HepG2 (cell line): ENCODE measurements around the gene TTLL1. TPM values are rescaled to one million over a fixed set of nuclear protein-coding genes. Genes with fewer than 3 reads are reported as not detected.

Experiments
- GATAD2A ChIP-seq: IDR thresholded peaks from 2 replicates; pipeline ENCODE4 v1.6.1; 2016
- GPN1 ChIP-seq: sonication (generic); formaldehyde crosslinking; IDR thresholded peaks from 2 replicates; pipeline ENCODE4 v1.5.1; 2020; ENCODE audit warnings: missing genetic modification reagents, borderline replicate concordance
- HIVEP1 ChIP-seq: sonication (generic); formaldehyde crosslinking; IDR thresholded peaks from 2 replicates; pipeline ENCODE4 v1.4.0; 2020; ENCODE audit warnings: mild to moderate bottlenecking, missing genetic modification reagents
- KDM4B ChIP-seq: sonication (generic); formaldehyde crosslinking; IDR thresholded peaks from 2 replicates; pipeline ENCODE4 v1.4.0; 2020; ENCODE audit warnings: missing genetic modification reagents
- KLF16 ChIP-seq, 2 experiments: sonication (generic) in 1 of 2; formaldehyde crosslinking in 1 of 2; IDR thresholded peaks; 2 replicates each; pipeline versions ENCODE4 v1.6.1 to v1.8.0; 2016 to 2023; ENCODE audit warnings: missing genetic modification reagents in 2 of 2, missing compliant biosample characterization in 1 of 2
- MTF2 ChIP-seq: sonication (generic); formaldehyde crosslinking; IDR thresholded peaks from 2 replicates; pipeline ENCODE4 v1.5.0; 2020; ENCODE audit warnings: missing genetic modification reagents, borderline replicate concordance
- NFYC ChIP-seq: IDR thresholded peaks from 2 replicates; pipeline ENCODE4 v1.6.1; 2016; ENCODE audit warnings: missing genetic modification reagents, missing compliant biosample characterization
- NR2F6 ChIP-seq, 2 experiments: IDR thresholded peaks; 2 replicates each; pipeline ENCODE4 v1.6.1; 2016; ENCODE audit warnings: antibody characterized with exemption in 1 of 2, mild to moderate bottlenecking in 1 of 2
- U2AF1 ChIP-seq: fragments of 200-400 bp; formaldehyde crosslinking; optimal IDR thresholded peaks from 2 replicates; pipeline ENCODE3; 2017; ENCODE audit warnings: mild to moderate bottlenecking, low read depth, low read length
- ZNF124 ChIP-seq: sonication (generic); formaldehyde crosslinking; IDR thresholded peaks from 2 replicates; pipeline ENCODE4 v1.4.0; 2020; ENCODE audit warnings: missing genetic modification reagents
- ZNF17 ChIP-seq: sonication (generic); formaldehyde crosslinking; IDR thresholded peaks from 2 replicates; pipeline ENCODE4 v1.5.0; 2020; ENCODE audit warnings: mild to moderate bottlenecking, missing genetic modification reagents
- ZNF225 ChIP-seq: sonication (generic); formaldehyde crosslinking; IDR thresholded peaks from 2 replicates; pipeline ENCODE4 v1.4.0; 2020; ENCODE audit warnings: mild to moderate bottlenecking, missing genetic modification reagents
- ZNF567 ChIP-seq: sonication (generic); formaldehyde crosslinking; IDR thresholded peaks from 2 replicates; pipeline ENCODE4 v1.8.1; 2023; ENCODE audit warnings: mild to moderate bottlenecking, missing genetic modification reagents, borderline replicate concordance
- ZNF768 ChIP-seq: sonication (generic); formaldehyde crosslinking; IDR thresholded peaks from 2 replicates; pipeline ENCODE4 v1.4.0; 2020; ENCODE audit warnings: missing genetic modification reagents
- polyA plus RNA-seq, 8 experiments: library from polyadenylated mRNA; depleted of rRNA in 3 of 8; stranded (reverse) in 7 of 8; unstranded in 1 of 8; fragments of >200 nt; fragmentation: Illumina TruSeq in 4 of 8; extraction: Trizol in 4 of 8; gene quantifications; 2 replicates each; pipeline versions ENCODE4 v1.2.1 to v1.2.3, GENCODE V29; 2011 to 2016; ENCODE audit warnings: low read depth in 4 of 8, missing spikeins in 1 of 8, mixed read lengths in 1 of 8; ENCODE audit not compliant: insufficient read depth in 1 of 8
- total RNA-seq, 5 experiments: library from RNA; depleted of rRNA; stranded (reverse); fragments of >200 nt; fragmentation: Illumina TruSeq; extraction: Trizol; gene quantifications; 2 replicates each; pipeline ENCODE4 v1.2.3, GENCODE V29; 2016; ENCODE audit warnings: low read depth in 1 of 5
- TF ChIP-seq, protein P1 (sequence below): IDR thresholded peaks from 2 replicates; pipeline ENCODE4 v1.6.1; 2016; ENCODE audit warnings: low read depth, missing genetic modification reagents, missing compliant biosample characterization
- TF ChIP-seq, protein P2 (sequence below): IDR thresholded peaks from 2 replicates; pipeline ENCODE4 v1.4.0; 2020; ENCODE audit warnings: mild to moderate bottlenecking, missing genetic modification reagents
- TF ChIP-seq, protein P3 (sequence below): sonication (generic); formaldehyde crosslinking; IDR thresholded peaks from 2 replicates; pipeline ENCODE4 v1.5.0; 2020; ENCODE audit warnings: mild to moderate bottlenecking, missing genetic modification reagents
- TF ChIP-seq, protein P4 (sequence below): sonication (generic); formaldehyde crosslinking; IDR thresholded peaks from 2 replicates; pipeline ENCODE4 v1.8.0; 2022; ENCODE audit warnings: mild to moderate bottlenecking, missing genetic modification reagents

The TTLL1 gene
- total and polyA plus RNA-seq, 2 of the 13 experiments (the other 11 are each of a cell fraction or from before 2014, with no cell fraction given): 1.6 to 5.3 TPM

DNA sequence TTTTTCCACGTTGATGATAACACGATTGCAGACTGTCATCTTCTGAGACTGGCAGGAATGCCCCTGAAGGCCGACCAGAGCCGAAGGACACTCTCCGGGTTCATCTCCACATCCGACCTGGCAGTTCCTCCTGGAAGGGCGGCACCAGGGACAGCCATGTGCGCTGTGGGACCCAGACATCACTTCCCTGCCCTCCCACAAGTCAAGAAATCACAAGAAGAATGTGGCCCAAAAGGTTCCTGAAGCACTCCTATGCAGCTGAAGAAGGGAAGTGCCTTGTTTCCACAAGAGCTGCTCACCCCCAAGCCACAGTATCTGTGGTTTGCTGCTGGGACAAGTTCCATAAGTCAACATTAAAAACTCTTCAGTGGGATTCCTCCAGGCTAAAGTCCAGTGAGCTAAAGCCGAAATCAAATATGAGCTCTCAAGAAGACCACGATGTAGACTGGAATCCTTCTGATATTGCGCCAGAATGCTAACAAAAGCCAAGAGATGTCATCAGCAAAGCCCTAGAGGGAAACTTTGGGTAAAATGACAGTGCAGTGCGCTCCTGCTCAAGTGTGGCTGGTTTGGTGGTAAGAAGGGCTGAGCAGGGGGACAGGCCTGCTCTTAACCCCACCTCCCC, 95.4 kb downstream of the TTLL1 start (continued):
- TF ChIP-seq U2AF1 (no peak), NFYC (CRISPR knock-in tag) (no peak), ZNF567 (no peak), ZNF124 (no peak), GPN1 (CRISPR knock-in tag) (no peak), KLF16 (CRISPR knock-in tag; IDR thresholded peaks at IDR 0.05) (peak in 1 of 2 experiments; percentile 65; a peak in 1 of 4 replicates), MTF2 (CRISPR knock-in tag) (no peak), ZNF17 (CRISPR knock-in tag) (no peak), NR2F6 (IDR thresholded peaks at IDR 0.05) (peak; percentile 49), NR2F6 (CRISPR knock-in tag; IDR thresholded peaks at IDR 0.05) (peak; percentile 52; the same call in 1 of the 2 replicates), KDM4B (CRISPR knock-in tag) (no peak), ZNF225 (CRISPR knock-in tag) (no peak), ZNF768 (CRISPR knock-in tag) (no peak), GATAD2A (CRISPR knock-in tag) (peak; percentile 94), HIVEP1 (CRISPR knock-in tag) (peak; percentile 83)
- TF ChIP-seq, protein P1, sequence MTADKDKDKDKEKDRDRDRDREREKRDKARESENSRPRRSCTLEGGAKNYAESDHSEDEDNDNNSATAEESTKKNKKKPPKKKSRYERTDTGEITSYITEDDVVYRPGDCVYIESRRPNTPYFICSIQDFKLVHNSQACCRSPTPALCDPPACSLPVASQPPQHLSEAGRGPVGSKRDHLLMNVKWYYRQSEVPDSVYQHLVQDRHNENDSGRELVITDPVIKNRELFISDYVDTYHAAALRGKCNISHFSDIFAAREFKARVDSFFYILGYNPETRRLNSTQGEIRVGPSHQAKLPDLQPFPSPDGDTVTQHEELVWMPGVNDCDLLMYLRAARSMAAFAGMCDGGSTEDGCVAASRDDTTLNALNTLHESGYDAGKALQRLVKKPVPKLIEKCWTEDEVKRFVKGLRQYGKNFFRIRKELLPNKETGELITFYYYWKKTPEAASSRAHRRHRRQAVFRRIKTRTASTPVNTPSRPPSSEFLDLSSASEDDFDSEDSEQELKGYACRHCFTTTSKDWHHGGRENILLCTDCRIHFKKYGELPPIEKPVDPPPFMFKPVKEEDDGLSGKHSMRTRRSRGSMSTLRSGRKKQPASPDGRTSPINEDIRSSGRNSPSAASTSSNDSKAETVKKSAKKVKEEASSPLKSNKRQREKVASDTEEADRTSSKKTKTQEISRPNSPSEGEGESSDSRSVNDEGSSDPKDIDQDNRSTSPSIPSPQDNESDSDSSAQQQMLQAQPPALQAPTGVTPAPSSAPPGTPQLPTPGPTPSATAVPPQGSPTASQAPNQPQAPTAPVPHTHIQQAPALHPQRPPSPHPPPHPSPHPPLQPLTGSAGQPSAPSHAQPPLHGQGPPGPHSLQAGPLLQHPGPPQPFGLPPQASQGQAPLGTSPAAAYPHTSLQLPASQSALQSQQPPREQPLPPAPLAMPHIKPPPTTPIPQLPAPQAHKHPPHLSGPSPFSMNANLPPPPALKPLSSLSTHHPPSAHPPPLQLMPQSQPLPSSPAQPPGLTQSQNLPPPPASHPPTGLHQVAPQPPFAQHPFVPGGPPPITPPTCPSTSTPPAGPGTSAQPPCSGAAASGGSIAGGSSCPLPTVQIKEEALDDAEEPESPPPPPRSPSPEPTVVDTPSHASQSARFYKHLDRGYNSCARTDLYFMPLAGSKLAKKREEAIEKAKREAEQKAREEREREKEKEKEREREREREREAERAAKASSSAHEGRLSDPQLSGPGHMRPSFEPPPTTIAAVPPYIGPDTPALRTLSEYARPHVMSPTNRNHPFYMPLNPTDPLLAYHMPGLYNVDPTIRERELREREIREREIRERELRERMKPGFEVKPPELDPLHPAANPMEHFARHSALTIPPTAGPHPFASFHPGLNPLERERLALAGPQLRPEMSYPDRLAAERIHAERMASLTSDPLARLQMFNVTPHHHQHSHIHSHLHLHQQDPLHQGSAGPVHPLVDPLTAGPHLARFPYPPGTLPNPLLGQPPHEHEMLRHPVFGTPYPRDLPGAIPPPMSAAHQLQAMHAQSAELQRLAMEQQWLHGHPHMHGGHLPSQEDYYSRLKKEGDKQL (CRISPR knock-in tag): no peak
- TF ChIP-seq, protein P2, sequence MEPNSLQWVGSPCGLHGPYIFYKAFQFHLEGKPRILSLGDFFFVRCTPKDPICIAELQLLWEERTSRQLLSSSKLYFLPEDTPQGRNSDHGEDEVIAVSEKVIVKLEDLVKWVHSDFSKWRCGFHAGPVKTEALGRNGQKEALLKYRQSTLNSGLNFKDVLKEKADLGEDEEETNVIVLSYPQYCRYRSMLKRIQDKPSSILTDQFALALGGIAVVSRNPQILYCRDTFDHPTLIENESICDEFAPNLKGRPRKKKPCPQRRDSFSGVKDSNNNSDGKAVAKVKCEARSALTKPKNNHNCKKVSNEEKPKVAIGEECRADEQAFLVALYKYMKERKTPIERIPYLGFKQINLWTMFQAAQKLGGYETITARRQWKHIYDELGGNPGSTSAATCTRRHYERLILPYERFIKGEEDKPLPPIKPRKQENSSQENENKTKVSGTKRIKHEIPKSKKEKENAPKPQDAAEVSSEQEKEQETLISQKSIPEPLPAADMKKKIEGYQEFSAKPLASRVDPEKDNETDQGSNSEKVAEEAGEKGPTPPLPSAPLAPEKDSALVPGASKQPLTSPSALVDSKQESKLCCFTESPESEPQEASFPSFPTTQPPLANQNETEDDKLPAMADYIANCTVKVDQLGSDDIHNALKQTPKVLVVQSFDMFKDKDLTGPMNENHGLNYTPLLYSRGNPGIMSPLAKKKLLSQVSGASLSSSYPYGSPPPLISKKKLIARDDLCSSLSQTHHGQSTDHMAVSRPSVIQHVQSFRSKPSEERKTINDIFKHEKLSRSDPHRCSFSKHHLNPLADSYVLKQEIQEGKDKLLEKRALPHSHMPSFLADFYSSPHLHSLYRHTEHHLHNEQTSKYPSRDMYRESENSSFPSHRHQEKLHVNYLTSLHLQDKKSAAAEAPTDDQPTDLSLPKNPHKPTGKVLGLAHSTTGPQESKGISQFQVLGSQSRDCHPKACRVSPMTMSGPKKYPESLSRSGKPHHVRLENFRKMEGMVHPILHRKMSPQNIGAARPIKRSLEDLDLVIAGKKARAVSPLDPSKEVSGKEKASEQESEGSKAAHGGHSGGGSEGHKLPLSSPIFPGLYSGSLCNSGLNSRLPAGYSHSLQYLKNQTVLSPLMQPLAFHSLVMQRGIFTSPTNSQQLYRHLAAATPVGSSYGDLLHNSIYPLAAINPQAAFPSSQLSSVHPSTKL (CRISPR knock-in tag): peak; percentile 96
- TF ChIP-seq, protein P3, sequence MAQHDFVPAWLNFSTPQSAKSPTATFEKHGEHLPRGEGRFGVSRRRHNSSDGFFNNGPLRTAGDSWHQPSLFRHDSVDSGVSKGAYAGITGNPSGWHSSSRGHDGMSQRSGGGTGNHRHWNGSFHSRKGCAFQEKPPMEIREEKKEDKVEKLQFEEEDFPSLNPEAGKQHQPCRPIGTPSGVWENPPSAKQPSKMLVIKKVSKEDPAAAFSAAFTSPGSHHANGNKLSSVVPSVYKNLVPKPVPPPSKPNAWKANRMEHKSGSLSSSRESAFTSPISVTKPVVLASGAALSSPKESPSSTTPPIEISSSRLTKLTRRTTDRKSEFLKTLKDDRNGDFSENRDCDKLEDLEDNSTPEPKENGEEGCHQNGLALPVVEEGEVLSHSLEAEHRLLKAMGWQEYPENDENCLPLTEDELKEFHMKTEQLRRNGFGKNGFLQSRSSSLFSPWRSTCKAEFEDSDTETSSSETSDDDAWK (CRISPR knock-in tag): no peak
- TF ChIP-seq, protein P4, sequence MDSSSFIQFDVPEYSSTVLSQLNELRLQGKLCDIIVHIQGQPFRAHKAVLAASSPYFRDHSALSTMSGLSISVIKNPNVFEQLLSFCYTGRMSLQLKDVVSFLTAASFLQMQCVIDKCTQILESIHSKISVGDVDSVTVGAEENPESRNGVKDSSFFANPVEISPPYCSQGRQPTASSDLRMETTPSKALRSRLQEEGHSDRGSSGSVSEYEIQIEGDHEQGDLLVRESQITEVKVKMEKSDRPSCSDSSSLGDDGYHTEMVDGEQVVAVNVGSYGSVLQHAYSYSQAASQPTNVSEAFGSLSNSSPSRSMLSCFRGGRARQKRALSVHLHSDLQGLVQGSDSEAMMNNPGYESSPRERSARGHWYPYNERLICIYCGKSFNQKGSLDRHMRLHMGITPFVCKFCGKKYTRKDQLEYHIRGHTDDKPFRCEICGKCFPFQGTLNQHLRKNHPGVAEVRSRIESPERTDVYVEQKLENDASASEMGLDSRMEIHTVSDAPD (CRISPR knock-in tag): 0 out of 2 replicates have a peak, but pooled peaks have one; percentile 50
